HTR-8/SVneo (cell line): ENCODE measurements around the gene FNDC3B.

Source experiments
- DNase-seq: peaks from one replicate; pipeline ENCODE4 v3.0.0; 2011; ENCODE audit warnings: low spot score, mixed read lengths; ENCODE audit not compliant: insufficient read length
- FAIRE-seq: peaks from 2 replicates; lab custom pipeline; 2011; peaks lifted over from hg19 to GRCh38; lab: Jason Lieb, UNC

Gene FNDC3B

DNA sequence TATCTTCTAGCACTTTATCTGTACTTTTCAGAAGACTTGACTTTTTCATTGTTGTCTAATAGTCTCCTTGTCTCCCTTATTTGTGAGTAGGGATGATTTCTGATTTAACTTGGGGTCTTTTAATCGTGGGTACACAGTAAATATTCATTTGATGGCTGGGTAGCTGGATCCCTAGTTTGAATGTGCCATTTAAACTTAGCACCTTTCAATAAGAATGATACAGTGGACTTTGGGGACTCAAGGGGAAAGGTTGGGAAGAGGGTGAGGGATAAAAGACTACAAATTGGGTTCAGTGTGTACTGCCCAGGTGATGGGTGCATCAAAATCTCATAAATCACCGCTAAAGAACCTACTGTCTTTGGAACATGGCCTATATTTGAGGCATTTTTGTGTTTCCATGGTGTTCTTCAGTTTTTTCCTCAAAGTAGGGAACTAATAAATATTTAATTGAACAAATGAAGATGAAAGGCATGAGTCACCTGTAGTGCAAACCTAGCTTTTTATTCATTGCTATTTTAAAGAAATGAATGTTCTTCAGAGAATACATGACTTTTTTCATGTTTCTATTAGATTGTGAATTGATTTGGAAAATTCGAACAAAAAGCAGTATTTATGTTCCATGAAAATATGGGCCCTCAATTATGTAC, 12.1 kb downstream of the FNDC3B start:
- no peak for FAIRE-seq
- DNase-seq, result no peak

DNA sequence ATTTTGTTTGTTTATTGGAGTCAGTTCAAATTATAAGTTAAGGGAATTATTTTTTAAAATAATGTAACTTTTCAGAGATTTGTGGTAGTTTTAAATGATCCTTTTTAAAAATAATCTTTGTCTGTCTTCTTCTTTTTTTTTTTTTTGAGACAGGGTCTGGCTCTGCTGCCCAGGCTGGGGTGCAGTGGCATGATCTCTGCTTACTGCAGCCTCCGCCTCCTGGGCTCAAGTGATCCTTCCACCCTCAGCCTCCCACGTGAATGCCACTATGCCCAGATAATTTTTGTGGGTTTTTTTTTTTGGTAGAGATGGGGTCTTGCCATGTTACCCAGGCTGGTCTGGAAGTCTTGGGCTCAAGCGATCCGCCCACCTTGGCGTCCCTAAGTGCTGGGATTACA, 12.6 kb downstream of the FNDC3B start:
- DNase-seq (no peak), FAIRE-seq (no peak)

DNA sequence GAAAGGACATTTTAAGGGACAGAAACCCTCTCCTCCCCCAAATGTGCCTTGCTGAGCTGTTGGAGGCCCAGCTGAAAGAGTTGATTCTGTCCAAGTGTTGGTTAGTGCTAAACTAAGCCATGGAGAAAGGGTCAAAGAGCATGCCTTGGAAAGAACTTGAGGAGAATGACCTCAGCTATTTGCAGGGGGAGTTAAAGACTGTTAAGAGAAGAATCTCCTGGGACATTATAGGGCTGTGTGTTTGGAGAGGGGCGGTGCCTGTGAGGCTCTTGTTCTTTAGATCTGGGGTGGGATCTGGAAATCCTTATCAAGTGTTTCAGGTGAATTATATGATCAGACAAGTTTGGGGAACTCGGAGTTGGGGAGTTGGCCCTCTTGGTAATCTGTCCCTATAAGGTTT, 13.0 kb downstream of the FNDC3B start:
- DNase-seq (no peak), FAIRE-seq (no peak)

DNA sequence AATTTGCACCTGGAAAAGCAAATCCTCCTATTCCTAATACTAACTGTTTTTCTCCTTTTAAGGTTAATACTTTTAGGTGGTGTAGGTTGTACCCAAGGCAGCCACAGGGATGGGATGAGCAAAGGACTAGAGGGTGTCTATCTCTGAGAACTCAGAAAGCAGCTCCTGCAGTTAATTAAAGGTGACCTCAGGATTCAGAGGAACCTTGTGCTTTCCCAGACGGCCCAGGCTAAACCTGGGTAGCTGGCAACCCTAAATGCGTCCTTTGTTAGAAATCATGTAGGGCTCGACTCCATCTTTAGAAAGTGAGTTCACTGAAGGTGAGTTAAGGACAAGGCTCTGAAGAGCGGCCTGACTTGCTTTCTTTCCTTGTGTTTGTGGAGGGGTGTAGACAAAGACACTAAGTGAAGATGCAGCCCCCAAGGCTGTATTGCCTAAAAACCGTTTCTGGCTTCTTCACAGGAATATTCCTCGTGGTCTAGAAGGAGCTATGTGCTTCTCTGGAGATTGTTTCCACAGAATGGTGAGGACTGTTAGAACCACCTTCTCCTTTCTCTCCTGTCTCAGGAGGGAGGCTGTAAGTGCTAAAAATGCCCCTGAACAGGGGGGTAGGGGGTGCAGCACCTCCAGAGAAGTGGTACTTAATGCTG, 14.9 kb downstream of the FNDC3B start:
- no peak for FAIRE-seq
- no peak for DNase-seq

DNA sequence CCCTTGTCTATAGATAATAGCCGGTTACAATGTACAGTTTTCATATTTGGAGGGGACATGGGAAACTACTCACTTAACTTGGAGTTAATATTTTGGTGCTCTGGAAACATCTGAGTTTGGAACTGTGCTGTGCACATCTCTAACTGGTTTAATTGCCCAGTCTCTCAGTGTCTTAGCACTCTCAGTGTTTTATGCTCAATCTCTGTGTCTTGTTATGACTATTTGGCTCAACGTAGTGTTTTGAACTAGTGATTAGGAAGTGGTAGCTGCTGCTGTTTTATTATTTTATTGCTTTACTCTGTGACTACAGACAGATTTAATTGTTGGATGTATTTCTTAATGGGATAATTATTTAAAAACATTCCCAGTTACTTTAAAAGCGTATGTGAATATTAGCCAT, 17.0 kb downstream of the FNDC3B start:
- no peak for DNase-seq
- FAIRE-seq, result no peak

DNA sequence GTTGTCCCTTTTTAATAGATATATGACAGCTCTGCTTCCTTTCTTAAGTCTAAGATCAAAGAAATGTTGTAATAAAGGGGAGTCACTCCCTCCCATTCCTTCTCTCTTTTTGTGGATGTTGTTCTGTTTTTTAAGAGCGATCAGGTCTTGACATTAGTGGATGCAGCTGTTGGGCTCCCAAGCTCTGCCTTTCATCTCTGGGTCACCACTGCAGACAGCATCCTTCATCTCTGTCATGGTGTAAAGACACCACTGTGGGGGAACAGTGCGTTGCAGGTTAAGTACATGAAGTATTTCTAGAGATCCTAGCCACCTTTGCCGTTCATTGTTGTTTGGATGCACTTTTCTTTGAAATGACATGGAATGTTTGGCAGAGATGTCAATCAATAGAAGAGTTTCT, 17.7 kb downstream of the FNDC3B start:
- FAIRE-seq (no peak), DNase-seq (no peak)

DNA sequence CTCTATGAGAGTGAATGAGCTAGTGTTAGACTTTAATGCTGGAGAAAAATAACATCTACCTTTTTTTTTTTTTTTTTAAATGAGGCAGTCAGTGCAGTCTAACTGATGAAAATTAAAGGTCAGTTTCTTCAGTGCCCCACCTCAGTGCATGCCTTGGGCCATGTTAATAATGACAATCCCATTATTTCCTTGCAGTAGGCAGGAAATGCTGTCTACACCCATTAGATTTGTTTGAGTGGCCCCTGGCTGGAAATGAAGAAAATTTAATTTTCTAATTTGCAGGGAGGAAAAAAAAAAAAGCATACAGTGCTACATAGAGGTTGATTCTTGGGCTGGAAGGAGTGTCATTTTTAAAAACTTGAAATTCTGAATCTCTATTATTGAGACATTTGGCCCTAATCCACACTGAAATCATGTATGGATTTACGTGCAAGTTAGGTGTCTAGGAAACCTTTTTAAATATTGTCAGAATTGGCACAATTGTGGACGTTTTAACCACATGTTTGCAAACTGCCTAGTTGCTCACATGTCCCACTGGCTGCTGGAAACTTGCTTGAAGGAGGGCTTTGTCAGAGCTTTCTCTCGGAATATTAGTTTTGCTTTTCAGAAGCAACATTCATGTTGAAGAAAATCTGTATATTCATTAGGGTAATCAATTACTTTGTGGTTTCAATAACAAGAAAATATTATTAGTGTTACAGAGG, 18.4 kb downstream of the FNDC3B start:
- no peak for DNase-seq
- no peak for FAIRE-seq

DNA sequence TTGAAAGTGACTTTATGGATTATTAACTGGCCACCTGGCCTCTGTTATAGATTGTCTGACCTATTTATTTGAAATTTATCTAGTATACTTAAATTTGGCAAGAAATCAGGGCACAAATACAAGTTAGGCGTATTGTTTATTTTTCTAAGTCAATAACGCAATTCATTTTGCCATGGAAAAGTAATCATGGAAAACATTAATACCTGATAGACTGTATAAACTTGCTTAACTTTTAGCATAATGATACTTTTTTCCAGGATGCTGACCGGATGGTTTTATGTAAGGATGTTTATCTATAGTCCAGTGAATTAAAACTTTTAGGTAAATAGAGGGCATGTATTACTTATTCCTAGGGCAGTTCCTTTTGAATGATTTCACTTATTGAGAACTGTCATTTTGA, 20.2 kb downstream of the FNDC3B start:
- DNase-seq, result no peak
- no peak for FAIRE-seq

DNA sequence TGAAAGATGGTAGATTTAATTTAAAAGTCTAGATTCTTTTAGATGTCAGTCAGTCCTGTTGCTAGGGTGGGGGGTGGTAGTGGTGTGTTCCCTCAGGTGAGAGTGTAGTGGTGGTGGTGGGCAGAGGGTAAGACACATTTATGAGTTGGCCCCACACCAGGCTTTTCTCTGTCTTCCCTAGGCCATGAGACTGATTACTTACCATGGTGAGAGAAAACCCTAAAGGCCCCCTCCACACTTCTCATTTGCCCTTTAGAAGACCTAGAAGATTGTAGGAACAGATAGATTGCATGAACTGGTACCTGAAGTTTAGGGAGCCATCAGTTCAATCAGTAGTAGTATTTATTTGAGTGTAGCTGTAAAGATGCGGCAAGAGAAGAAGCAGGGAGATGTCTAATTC, 20.9 kb downstream of the FNDC3B start:
- no peak for DNase-seq
- FAIRE-seq, result no peak

DNA sequence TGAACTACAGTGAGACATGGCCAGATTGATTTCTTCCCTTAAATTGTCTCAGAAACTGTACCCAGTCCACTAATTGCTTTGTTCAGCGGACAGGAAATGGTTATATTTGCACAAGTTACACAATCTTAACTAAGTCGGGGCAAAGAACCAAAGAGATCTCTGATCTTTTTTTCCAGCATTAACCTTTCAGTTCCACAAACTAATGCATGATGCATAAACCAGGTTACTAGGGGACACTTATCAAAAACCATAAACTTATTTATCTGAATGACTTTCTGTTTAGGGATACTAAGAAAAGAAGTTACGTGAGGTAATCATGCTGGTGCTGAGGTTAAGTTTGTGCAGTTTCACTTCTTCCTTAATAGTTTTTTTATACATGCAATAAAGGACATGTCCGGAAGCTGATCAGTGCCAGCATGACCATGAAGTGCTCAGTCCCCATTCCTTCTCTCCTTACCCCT, 22.4 kb downstream of the FNDC3B start:
- no peak for DNase-seq
- FAIRE-seq, result no peak

DNA sequence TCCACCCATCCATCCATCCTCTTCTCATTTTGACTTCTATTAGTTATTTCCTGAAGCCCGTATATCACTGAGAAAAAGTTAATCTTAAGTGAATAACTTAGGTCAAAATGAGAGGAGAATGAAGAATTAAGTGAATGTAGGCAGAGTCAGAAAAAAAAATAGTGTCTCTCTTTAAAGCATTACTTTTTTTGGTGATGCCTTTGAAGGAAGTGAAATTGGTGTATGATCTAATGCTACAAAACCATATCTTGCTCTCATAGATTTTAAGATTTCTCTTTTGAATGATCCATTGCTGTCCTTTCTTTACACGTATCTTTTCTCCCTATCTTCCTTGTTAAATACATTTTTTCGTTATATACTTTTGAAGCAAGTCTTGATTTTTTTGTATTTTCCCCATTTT, 23.4 kb downstream of the FNDC3B start:
- DNase-seq (no peak), FAIRE-seq (no peak)

DNA sequence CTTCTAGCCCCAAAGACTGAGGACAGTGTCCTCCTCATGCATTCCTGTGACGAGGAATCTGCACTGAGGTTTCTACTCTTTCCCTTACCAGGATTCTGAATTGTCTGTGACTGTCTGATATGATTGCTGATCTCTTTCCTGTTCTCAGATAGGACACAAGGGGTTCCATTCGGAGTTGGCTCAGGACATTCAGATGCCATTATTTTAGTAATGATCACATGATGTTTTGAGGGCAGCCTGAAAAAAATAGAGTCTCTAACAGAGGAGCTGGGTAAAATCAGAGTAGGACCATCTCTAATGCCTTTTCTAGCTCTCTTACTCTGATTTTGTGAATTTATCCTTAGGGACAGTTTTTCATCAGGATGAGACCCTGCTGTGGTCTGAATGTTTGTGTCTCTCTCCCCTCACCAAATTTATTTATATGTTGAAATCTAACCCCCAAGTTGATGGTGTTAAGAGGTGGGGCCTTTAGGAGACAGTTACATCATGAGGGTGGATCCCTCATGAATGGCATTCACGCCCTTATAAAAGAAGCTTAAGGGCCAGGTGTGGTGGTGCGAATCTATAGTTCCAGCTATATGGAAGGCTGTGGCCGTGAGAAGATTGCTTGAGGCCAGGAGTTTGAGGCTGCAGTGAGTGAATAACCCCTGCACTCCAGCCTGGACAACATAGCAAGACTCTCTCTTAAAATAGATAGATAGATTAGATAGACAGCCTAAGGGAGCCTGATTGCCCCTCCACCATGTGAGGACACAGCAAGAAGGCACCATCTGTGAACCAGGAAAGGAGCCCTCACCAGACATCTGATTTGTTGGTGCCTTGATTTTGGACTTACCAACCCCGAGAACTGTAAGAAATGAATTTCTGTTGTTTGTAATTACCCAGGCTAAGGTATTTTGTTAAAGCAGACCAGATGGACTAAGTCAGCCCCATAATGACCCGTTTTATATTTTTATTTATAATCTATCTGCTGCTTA, 24.4 kb downstream of the FNDC3B start:
- DNase-seq, result no peak
- no peak for FAIRE-seq

DNA sequence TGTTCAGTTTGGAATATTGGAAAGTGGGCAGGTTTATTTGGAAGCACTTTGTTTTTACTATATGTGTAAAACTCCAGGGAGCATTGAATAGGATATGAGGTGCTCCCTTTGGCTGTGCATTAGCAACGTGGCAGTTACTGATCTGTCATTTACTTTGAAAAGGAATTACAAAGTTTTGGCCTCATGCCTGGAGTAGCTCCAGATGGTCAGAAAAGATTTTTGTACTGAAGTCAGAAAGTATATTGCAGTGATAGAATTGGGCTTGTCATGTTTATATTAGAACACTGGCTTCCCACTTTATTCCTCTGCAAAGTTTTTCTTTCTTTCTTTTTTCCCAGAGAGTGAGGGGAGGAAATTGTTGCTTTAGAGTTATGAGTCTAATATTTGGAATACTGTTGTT, 26.1 kb downstream of the FNDC3B start:
- no peak for FAIRE-seq
- no peak for DNase-seq

DNA sequence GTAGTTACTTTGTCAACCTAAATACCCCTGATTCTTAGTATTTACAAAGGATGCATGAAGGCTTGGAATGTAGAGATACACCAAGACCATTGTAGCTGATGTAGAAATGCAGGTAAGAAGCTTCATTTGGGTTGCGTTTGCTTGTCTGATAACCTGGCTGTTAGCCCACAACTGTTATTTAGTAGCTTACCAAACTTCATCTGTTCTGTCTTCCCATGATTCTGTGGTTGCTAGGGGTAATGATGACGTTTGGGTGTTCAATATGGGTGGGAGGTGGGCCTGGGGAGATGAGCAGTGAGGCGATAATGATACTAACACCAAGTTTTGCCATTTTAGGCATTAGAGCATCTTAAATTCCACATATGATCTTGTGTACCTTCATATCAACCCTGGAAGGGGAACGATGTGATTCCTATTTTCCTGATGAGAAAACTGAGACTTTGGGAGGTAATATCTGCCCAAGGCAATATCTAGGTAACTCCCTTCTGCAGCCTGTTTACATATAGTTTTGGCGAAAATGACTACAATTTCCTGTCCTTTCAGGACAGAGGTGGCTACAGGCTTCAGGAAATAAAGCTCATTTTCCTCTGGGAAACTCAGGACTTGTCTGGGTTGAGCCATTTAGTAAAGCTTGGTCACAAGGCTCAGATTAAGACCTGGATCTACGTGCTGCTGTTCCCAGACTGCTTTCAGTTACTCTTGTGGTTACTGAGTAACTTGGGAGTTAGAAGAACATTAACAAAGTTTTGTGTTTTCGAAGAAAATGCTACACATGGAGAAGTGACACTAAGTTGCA, 26.8 kb downstream of the FNDC3B start:
- no peak for FAIRE-seq
- DNase-seq, result no peak

DNA sequence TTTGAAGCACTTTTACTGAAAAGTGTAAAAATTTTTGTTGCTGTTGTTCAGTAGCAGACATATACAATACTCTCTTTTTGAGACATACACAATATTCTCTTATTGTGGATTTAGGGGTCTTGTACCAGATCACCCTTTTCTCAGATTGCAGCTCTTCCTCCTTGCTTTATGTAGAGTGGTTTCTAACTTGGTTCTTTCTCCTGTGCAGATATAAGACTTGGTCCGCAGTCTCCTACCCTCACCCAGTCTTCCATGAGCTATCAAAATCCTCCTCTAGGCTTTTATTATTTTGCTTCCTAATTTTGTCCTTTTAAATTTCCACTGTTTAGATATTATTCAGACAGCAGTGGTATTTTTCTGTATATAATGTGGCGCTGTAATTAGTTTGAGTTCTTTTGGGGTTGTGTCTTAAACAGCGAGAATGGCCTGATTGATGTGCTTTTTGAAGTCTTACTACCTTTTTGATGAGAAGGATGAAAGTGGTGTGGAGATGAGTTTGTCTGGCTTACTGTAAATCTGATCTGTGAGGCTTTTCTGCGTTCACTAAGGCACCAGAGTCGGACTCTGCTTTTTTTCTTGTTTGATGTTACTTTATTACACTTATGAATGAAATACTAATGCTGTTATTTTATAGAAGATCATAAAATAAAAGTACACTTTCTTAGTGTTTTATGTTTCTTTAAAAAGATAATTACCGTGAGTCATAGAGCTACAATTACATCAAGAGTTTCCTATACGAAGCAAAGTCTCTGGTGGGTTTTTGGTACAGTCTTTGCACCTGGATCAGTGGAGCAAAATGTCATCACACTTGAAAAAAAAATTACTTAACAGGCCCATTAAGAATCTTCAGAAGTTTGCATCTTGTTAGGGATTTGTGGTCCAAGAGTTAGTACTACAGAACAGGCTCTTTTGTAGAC, 27.8 kb downstream of the FNDC3B start:
- FAIRE-seq (no peak), DNase-seq (no peak)

DNA sequence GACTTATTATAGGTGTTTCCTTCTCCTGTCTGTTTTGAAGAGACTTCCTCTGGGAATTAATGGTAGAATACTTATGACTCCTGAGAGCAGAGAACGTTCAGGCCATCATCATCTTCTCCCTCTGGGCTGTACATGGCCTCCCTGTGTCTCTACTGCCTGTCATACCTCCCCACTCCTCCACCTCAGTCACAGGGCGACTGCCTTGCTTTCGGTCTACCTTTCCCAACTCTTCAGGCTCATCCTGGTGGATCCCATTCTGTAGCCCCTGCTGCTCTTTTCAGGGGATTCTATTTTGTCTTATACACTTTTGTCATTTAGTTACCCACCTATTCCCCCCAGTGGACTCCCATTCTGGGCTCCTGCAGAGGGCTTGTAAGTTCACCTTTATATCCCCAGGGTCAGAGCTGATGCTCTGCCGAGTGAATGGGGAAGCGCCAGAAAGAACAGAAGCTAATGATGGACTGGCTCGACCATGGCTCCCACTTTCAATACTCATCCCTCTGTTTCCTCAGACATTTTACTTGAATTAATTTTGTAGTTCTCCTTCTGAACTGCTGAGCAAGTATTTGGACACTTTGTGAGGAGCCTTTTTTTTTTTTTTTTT, 28.6 kb downstream of the FNDC3B start:
- DNase-seq, result no peak
- FAIRE-seq, result no peak

DNA sequence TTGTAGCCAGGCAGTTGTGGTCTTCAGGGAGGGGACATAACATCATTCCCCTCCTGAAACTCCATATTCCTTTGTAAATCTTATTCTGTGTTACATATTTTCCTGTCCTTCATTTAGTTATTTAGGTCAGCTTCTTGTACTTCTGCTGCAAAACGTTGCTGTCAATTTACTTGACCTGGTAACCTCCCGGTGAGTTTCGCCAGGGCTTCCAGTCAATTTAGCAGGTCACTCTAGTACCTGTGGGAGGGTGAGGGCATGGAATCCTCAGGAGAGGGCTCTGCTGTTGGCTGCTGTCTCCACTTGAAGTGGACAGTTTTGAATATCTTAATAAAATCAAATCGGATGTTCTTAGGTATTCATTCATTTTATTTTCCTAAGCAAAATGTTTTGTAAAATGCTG, 29.6 kb downstream of the FNDC3B start:
- FAIRE-seq, result no peak

DNA sequence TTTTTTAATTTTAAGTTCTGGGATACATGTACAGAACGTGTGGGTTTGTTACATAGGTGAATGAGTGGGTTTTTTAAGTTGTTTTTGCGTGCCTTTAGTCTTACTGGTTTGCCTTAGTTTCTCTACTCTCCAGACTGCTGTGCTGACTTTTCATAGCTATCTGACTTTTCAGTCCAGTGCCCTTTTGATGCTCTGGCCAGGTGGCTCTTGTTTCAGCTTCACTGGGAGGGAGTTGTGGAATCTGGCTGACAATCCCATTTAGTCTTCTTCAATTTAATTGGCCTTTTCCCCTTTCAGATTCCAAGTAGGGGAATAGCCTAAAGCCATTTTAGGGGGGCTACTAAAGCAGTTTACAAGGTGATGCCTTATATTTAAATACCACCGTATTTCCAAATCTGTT, 30.1 kb downstream of the FNDC3B start:
- DNase-seq (no peak), FAIRE-seq (no peak)

More for the DNA sequence above, 29.6 kb downstream of the FNDC3B start:
- no peak for DNase-seq
